HepG2 (cell line): Measurements from ENCODE around the gene CDC34. TPM values are rescaled to one million over a fixed set of nuclear protein-coding genes. Genes with fewer than 3 reads are reported as not detected.

Experiments used
- FOXO4 ChIP-seq: sonication (generic); formaldehyde crosslinking; conservative IDR thresholded peaks from 2 replicates; pipeline ENCODE4 v1.8.1; 2023; ENCODE audit warnings: missing genetic modification reagents
- FUBP1 ChIP-seq: sonication (generic); formaldehyde crosslinking; IDR thresholded peaks from 2 replicates; pipeline ENCODE4 v1.5.1; 2020; ENCODE audit warnings: missing genetic modification reagents, mild to moderate bottlenecking, borderline replicate concordance
- GATAD2A ChIP-seq: IDR thresholded peaks from 2 replicates; pipeline ENCODE4 v1.6.1; 2016
- GPBP1L1 ChIP-seq: sonication (generic); formaldehyde crosslinking; IDR thresholded peaks from 2 replicates; pipeline ENCODE4 v1.5.0; 2020; ENCODE audit warnings: mild to moderate bottlenecking, missing genetic modification reagents
- GPN1 ChIP-seq: sonication (generic); formaldehyde crosslinking; IDR thresholded peaks from 2 replicates; pipeline ENCODE4 v1.5.1; 2020; ENCODE audit warnings: missing genetic modification reagents, borderline replicate concordance
- PCBP1 ChIP-seq: fragments of 200-400 bp; formaldehyde crosslinking; IDR thresholded peaks from 2 replicates; pipeline ENCODE4 v1.6.1; 2017; ENCODE audit warnings: mild to moderate bottlenecking, low read depth, low read length, borderline replicate concordance
- YY1 ChIP-seq: IDR thresholded peaks from 2 replicates; pipeline ENCODE4 v1.6.1; 2011; ENCODE audit warnings: low read length, low read depth, moderate library complexity, mild to moderate bottlenecking; ENCODE audit not compliant: insufficient read depth, insufficient replicate concordance
- ZNF142 ChIP-seq: sonication (generic); formaldehyde crosslinking; IDR thresholded peaks from 2 replicates; pipeline ENCODE4 v1.4.0; 2020; ENCODE audit warnings: missing genetic modification reagents
- ZNF280B ChIP-seq: sonication (generic); formaldehyde crosslinking; IDR thresholded peaks from 2 replicates; pipeline ENCODE4 v1.5.0; 2020; ENCODE audit warnings: missing genetic modification reagents, mild to moderate bottlenecking, borderline replicate concordance
- ZNF30 ChIP-seq: sonication (generic); formaldehyde crosslinking; IDR thresholded peaks from 2 replicates; pipeline ENCODE4 v1.5.0; 2020; ENCODE audit warnings: mild to moderate bottlenecking, missing genetic modification reagents
- ZNF770 ChIP-seq: sonication (generic); formaldehyde crosslinking; IDR thresholded peaks from 2 replicates; pipeline ENCODE4 v1.5.0; 2020; ENCODE audit warnings: mild to moderate bottlenecking, missing genetic modification reagents
- ZNF790 ChIP-seq: sonication (generic); formaldehyde crosslinking; IDR thresholded peaks from 2 replicates; pipeline ENCODE4 v1.8.0; 2022; ENCODE audit warnings: missing genetic modification reagents, mild to moderate bottlenecking, borderline replicate concordance
- polyA plus RNA-seq, 8 experiments: library from polyadenylated mRNA; depleted of rRNA in 3 of 8; stranded (reverse) in 7 of 8; unstranded in 1 of 8; fragments of >200 nt; fragmentation: Illumina TruSeq in 4 of 8; extraction: Trizol in 4 of 8; gene quantifications; 2 replicates each; pipeline versions ENCODE4 v1.2.1 to v1.2.3, GENCODE V29; 2011 to 2016; ENCODE audit warnings: low read depth in 4 of 8, missing spikeins in 1 of 8, mixed read lengths in 1 of 8; ENCODE audit not compliant: insufficient read depth in 1 of 8
- total RNA-seq, 5 experiments: library from RNA; depleted of rRNA; stranded (reverse); fragments of >200 nt; fragmentation: Illumina TruSeq; extraction: Trizol; gene quantifications; 2 replicates each; pipeline ENCODE4 v1.2.3, GENCODE V29; 2016; ENCODE audit warnings: low read depth in 1 of 5

CDC34 gene
- total and polyA plus RNA-seq, 2 of the 13 experiments (the other 11 are each of a cell fraction or from before 2014, with no cell fraction given): 138 to 150 TPM

- TF ChIP-seq ZNF770: 0 out of 2 replicates have a peak, but pooled peaks have one; percentile 31
- TF ChIP-seq YY1: no peak
- TF ChIP-seq GPN1 (CRISPR knock-in tag): 0 out of 2 replicates have a peak, but pooled peaks have one; percentile 42
- TF ChIP-seq GPBP1L1 (CRISPR knock-in tag): no peak
- no peak; the same call in 1 of the 2 replicates for TF ChIP-seq ZNF280B
- 0 out of 2 replicates have a peak, but pooled peaks have one; percentile 40 for TF ChIP-seq ZNF30 (CRISPR knock-in tag)
- TF ChIP-seq FOXO4 (CRISPR knock-in tag): 0 out of 2 replicates have a peak, but pooled peaks have one; percentile 94
- TF ChIP-seq ZNF142: no peak
- TF ChIP-seq ZNF790: no peak
- TF ChIP-seq GATAD2A (CRISPR knock-in tag): no peak
- TF ChIP-seq PCBP1: no peak
- TF ChIP-seq FUBP1 (CRISPR knock-in tag): no peak
Measured at GRCh38 chr19:489418-490196, 42.0 kb upstream of the CDC34 start (continued).
